NB4 (cell line): ENCODE results near the gene PRKCE.

Experiments
- MYC ChIP-seq: IDR thresholded peaks from 2 replicates; pipeline ENCODE4 v1.6.1; 2011; ENCODE audit warnings: low read depth, low read length
- POLR2A ChIP-seq: IDR thresholded peaks from 2 replicates; pipeline ENCODE4 v1.6.1; 2011; ENCODE audit warnings: mild to moderate bottlenecking; ENCODE audit not compliant: insufficient read length; ENCODE audit errors: extremely low read depth
- TF ChIP-seq, protein P1 (sequence below): IDR thresholded peaks from one replicate; pipeline ENCODE4 v1.5.1; 2012; ENCODE audit warnings: low read depth, low read length
- TF ChIP-seq, protein P2 (sequence below): IDR thresholded peaks from 2 replicates; pipeline ENCODE4 v1.6.1; 2011; ENCODE audit warnings: low read depth, low read length

DNA sequence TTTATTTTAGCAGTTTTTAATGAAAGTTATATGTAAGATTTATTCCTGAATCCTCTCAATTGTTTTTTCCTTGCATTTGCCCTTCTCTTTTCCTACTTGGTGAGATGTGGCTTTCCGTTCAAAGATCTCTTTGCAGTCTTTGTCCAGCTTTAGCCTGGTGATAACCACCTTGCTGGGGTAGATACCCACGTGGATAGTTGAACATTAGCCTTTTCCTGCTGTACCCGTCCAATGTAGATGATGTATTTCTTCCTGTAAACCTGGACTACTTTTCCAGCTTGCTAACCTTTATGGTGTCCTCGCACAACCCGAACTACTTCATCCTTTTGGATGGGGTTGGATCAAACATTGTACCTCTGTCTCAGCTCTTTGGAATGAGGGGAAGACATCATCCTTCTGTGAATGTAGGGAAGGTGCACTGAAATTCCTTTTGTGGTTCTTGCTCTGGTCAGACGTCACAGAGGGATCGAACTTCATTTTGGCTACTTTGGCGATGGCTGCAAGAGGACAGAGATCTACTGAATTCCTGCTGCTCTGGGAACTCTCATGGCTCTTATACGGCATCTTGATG is 352.5 kb downstream of the PRKCE start:
- TF ChIP-seq, protein P1, sequence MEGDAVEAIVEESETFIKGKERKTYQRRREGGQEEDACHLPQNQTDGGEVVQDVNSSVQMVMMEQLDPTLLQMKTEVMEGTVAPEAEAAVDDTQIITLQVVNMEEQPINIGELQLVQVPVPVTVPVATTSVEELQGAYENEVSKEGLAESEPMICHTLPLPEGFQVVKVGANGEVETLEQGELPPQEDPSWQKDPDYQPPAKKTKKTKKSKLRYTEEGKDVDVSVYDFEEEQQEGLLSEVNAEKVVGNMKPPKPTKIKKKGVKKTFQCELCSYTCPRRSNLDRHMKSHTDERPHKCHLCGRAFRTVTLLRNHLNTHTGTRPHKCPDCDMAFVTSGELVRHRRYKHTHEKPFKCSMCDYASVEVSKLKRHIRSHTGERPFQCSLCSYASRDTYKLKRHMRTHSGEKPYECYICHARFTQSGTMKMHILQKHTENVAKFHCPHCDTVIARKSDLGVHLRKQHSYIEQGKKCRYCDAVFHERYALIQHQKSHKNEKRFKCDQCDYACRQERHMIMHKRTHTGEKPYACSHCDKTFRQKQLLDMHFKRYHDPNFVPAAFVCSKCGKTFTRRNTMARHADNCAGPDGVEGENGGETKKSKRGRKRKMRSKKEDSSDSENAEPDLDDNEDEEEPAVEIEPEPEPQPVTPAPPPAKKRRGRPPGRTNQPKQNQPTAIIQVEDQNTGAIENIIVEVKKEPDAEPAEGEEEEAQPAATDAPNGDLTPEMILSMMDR: no peak
- no peak for TF ChIP-seq POLR2A
- TF ChIP-seq, protein P2, sequence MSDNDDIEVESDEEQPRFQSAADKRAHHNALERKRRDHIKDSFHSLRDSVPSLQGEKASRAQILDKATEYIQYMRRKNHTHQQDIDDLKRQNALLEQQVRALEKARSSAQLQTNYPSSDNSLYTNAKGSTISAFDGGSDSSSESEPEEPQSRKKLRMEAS: no peak
- no peak for TF ChIP-seq MYC
